Measurements from ENCODE around the gene CDSN.
"Not testable (repeated sequence)": the region's sequence is repeated elsewhere in the genome, so short reads cannot be mapped to it uniquely, and the experiment has no call there.

The CDSN gene

DNA sequence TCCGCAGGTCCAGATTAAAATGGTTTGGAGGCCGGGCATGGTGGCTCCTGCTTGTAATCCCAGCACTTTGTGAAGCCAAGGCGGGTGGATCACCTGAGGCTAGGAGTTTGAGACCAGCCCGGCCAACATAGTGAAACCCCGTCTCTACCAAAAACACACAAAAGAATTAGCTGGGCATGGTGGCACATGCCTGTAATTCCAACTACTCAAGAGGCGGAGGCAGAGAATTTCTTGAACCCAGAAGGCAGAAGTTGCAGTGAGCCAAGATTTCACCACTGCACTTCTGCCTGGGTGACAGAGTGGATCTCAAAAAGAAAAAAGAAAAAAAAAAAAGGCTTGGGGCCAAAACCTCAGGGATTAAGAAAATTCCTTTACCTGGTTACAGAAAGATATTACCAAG, 38.4 kb downstream of the CDSN start:
- no peak for DNase-seq

- peak; percentile 73 for DNase-seq
Measured at GRCh38 chr6:31079656-31080261, 40.5 kb downstream of the CDSN start.

DNA sequence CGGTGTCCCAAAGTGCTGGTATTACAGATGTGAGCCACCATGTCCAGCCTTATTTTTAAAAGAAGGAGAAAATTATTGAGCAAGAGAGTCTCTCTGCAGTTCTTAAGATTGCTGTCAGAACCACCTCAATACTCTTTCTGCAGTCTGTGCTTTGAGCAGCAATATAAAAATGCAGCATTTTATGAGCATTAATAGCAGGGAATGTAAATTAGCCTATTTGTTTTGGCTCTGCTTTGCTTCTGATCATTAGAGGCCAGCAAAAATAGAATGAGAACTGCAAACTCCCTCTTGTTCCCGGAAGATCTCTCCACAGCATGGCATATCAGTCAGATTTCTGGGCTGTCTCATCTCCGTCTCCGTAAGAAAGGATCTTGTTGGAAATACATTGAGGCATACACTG, 43.6 kb downstream of the CDSN start:
- no peak for DNase-seq

GRCh38 chr6:31075528-31075927, 44.7 kb downstream of the CDSN start:
- DNase-seq, result no peak

DNA sequence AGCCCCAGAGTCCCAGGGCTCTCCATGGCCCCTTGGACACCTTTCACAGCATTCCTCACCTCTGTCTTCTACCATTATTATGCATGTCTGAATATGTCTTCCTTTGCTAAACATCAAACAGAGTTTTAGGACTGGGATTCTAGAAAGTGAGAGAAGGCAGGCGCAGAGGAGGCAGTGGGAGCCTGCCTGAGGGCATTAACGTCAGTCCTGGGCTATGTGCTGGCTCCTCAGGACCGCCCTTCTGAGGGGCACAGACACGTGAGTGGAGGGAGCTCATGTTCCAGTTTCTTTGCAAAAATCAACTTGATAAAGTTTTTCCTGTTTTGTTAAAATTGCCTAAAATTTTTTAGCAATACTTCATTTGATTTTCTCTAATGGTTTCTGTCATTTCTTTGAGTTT, 45.8 kb downstream of the CDSN start:
- DNase-seq, result no peak

GRCh38 chr6:31070711-31071197, 49.5 kb downstream of the CDSN start:
- no peak for DNase-seq

DNA sequence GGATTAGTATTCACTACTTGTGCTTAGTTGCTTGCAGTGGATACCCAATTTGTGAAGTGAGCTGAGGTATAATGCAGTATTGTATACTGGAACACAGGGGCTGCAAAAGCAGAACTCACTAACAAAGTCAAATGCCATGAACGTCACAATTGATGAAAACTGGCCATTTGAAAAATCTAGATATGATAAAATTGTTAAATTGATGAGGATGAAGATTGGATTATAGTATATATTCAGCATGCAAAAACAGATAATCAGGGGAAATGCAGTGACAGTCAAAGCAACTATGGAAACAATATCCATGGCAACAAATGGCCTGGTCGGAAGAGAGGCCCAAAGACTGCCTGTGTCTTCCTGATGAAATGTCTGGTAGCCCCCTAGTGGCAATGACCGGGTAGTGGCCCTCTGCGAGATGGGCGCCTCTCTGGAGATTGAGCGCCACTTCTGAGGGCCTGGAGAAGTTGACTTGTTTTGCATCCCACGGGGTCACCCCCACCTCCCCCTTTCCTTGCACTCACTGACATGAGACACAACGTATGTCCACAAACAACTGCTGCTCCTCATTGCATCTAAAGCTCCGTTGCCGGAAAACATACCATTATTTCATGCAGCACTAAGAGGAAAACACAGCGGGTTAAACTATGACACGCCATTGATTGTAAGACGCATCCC, 51.4 kb downstream of the CDSN start:
- peak; percentile 71 for DNase-seq

DNA sequence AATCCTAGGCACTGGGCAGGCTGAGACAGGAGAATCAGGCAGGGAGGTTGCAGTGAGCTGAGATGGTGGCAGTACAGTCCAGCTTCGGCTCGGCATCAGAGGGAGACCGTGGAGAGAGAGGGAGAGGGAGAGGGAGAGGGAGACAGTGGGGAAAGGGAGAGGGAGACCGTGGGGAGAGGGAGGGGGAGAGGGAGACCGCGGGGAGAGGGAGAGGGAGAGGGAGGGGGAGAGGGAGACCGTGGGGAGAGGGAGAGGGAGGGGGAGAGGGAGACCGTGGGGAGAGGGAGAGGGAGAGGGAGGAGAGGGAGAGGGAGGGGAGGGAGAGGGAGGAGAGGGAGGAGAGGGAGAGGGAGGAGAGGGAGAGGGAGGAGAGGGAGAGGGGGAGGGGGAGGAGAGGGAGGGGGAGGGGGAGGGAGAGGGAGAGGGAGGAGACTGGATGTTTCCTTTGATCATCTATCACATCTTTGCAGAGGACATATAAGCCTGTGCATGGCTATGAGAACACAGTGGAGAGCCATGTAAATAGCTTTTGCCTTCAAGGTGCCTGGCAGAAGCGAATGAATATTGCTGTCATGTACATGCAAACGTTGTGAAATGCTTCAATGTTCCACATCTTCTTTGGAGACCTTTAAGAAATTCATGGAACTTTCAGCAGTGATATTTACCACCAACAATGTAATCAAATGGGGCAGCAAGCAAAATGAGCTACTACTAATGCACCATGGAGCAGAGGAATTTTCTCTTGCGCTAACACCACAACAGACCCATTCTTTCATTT, 52.2 kb downstream of the CDSN start:
- not testable (repeated sequence) for DNase-seq

DNA sequence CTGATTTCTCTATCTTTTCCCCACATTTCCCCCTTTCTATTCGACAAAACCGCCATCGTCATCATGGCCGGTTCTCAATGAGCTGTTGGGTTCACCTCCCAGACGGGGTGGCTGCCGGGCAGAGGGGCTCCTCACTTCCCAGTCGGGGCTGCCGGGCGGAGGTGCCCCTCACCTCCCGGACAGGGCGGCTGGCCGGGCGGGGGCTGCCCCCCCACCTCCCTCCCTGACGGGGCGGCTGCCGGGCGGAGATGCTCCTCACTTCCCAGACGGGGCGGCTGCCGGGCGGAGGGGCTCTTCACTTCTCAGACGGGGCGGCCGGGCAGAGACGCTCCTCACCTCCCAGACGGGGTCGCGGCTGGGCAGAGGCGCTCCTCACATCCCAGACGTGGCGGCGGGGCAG, 53.2 kb downstream of the CDSN start:
- not testable (repeated sequence) for DNase-seq

DNA sequence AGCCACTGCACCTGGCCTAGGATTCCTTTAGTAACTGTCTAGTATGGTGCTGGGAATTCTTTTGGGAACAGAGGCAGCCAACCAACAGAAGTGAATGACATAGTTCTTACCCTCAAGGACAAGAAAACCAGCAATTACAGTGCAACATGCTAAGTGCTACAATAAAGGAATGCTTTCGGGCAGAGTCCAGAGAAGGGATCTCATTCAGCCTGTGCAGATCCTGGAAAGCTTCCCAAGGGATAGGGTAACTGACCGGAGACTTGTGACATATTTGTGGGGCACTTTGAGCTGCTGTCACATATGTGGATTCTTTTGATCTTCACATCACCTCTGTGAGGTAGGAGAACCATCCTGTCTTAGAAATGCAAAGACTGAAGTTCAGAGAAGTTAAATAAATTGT, 54.7 kb downstream of the CDSN start:
- no peak for DNase-seq

Measured in CD4-positive, alpha-beta T cell treated with Interleukin-12 subunit alpha and Interleukin-12 subunit beta, for 1 hour (primary cell).